ENCODE measurements around the gene LZIC.
"Not testable (repeated sequence)": the region's sequence is repeated elsewhere in the genome, so short reads cannot be mapped to it uniquely, and the experiment has no call there.

Gene LZIC

GRCh38 chr1:9942939-9943788 lies at the start of gene LZIC, which contains the start of gene NMNAT1:
Gene LZIC, minus strand, starts transcription at chr1:9943391. Its CDS starts 6,772 bp downstream, at chr1:9936619.
Gene NMNAT1, plus strand, starts transcription at chr1:9943475. Its CDS starts 28,599 bp downstream, at chr1:9972074.
- DNase-seq (ENCODE audit: low spot score), result peak; percentile 94

GRCh38 chr1:9992910-9993309 lies 49.7 kb upstream of the LZIC start:
- DNase-seq (ENCODE audit: low spot score), result no peak

- DNase-seq (ENCODE audit: low spot score), result no peak
These were observed 47.8 kb upstream of the LZIC start for GRCh38 chr1:9990944-9991343.

- DNase-seq (ENCODE audit: low spot score), result no peak
These were observed 46.6 kb upstream of the LZIC start for GRCh38 chr1:9989773-9990172.

- DNase-seq (ENCODE audit: low spot score), result no peak
These were observed 41.8 kb upstream of the LZIC start for GRCh38 chr1:9985001-9985400.

GRCh38 chr1:9984253-9984652 lies 41.1 kb upstream of the LZIC start:
- no peak for DNase-seq (ENCODE audit: low spot score)

GRCh38 chr1:9960706-9961562 lies 17.7 kb upstream of the LZIC start:
- no peak for DNase-seq (ENCODE audit: low spot score)

GRCh38 chr1:9960011-9960410 lies 16.8 kb upstream of the LZIC start:
- DNase-seq (ENCODE audit: low spot score), result no peak

GRCh38 chr1:9957726-9958125 lies 14.5 kb upstream of the LZIC start:
- DNase-seq (ENCODE audit: low spot score), result no peak

GRCh38 chr1:9946315-9946714 lies 3.1 kb upstream of the LZIC start:
- no peak for DNase-seq (ENCODE audit: low spot score)

GRCh38 chr1:9942399-9942938 lies 722 bp downstream of the LZIC start:
- peak; percentile 78 for DNase-seq (ENCODE audit: low spot score)

- no peak for DNase-seq (ENCODE audit: low spot score)
These were observed 13.5 kb downstream of the LZIC start for GRCh38 chr1:9929431-9930385.

- DNase-seq (ENCODE audit: low spot score), result no peak
These were observed 15.9 kb downstream of the LZIC start for GRCh38 chr1:9927259-9927658.

GRCh38 chr1:9922342-9922741 lies 20.8 kb downstream of the LZIC start:
- no peak for DNase-seq (ENCODE audit: low spot score)

GRCh38 chr1:9920606-9921005 lies 22.6 kb downstream of the LZIC start:
- DNase-seq (ENCODE audit: low spot score), result no peak

GRCh38 chr1:9917901-9918300 lies 25.3 kb downstream of the LZIC start:
- no peak for DNase-seq (ENCODE audit: low spot score)

GRCh38 chr1:9917495-9917894 lies 25.7 kb downstream of the LZIC start:
- not testable (repeated sequence) for DNase-seq (ENCODE audit: low spot score)

GRCh38 chr1:9916452-9916851 lies 26.7 kb downstream of the LZIC start:
- DNase-seq (ENCODE audit: low spot score), result no peak

GRCh38 chr1:9914610-9914937 lies 28.6 kb downstream of the LZIC start:
- DNase-seq (ENCODE audit: low spot score), result no peak

GRCh38 chr1:9912264-9912936 lies 30.8 kb downstream of the LZIC start:
- DNase-seq (ENCODE audit: low spot score), result no peak
